ENCODE data around the gene NOS2.

DNA sequence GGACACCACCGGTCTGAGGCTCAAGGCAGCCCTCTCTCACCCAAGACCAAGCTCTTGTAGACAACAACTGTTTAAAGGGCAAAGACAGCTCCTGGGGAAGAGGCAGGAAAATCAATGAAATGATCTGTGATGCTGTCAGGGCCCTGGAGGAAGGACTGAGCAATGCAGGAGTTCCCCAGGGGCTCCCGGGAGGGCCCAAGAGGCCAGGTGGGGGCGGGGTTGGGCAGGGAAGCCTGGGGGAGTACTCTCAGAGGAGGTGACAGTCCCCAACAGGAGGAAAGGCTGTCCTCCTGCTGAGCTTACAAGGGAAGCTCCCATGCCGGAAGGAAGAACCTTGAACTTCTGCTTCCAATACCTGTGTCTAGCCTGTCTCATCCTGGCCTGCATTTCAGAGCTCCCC lies 8.3 kb upstream of the NOS2 start:
- TF ChIP-seq GATA2 (IDR thresholded peaks at IDR 0.05; ENCODE audit: low read depth, low read length) (no peak), GATA3 (IDR thresholded peaks at IDR 0.05; ENCODE audit: low read depth, low read length) (no peak)

Measured in SH-SY5Y (cell line).